Muscle layer of duodenum (tissue), 2 donors: ENCODE results near the gene ZBTB11.

Source experiments
- H3K27ac ChIP-seq: one replicate; pipeline ENCODE4 v1.7.0; 2013; ENCODE audit warnings: mild to moderate bottlenecking, low read length
- H3K27me3 ChIP-seq: one replicate; pipeline ENCODE4 v1.7.0; 2013; ENCODE audit warnings: low read depth, mild to moderate bottlenecking, control low read depth, low read length
- H3K36me3 ChIP-seq, 2 donors: one replicate each; pipeline ENCODE4 v1.7.0; 2013; ENCODE audit warnings: low read length in 2 of 2, control low read depth in 1 of 2, mild to moderate bottlenecking in 1 of 2; ENCODE audit not compliant: insufficient read depth in 2 of 2, control insufficient read depth in 1 of 2
- H3K4me1 ChIP-seq, 2 donors: one replicate each; pipeline ENCODE4 v1.7.0; 2013; ENCODE audit warnings: low read length in 2 of 2, mild to moderate bottlenecking in 2 of 2, control low read depth in 1 of 2, moderate library complexity in 1 of 2; ENCODE audit not compliant: insufficient read depth in 2 of 2, control insufficient read depth in 1 of 2
- H3K4me3 ChIP-seq, 2 donors: one replicate each; pipeline ENCODE4 v1.7.0; 2013; ENCODE audit warnings: low read length in 2 of 2, low read depth in 1 of 2, mild to moderate bottlenecking in 1 of 2
- H3K9me3 ChIP-seq, 2 donors: one replicate each; pipeline ENCODE4 v1.7.0; 2013; ENCODE audit warnings: low read length in 2 of 2, control low read depth in 1 of 2, mild to moderate bottlenecking in 1 of 2; ENCODE audit not compliant: control insufficient read depth in 1 of 2
- donor health status: healthy.

Gene ZBTB11, protein sequence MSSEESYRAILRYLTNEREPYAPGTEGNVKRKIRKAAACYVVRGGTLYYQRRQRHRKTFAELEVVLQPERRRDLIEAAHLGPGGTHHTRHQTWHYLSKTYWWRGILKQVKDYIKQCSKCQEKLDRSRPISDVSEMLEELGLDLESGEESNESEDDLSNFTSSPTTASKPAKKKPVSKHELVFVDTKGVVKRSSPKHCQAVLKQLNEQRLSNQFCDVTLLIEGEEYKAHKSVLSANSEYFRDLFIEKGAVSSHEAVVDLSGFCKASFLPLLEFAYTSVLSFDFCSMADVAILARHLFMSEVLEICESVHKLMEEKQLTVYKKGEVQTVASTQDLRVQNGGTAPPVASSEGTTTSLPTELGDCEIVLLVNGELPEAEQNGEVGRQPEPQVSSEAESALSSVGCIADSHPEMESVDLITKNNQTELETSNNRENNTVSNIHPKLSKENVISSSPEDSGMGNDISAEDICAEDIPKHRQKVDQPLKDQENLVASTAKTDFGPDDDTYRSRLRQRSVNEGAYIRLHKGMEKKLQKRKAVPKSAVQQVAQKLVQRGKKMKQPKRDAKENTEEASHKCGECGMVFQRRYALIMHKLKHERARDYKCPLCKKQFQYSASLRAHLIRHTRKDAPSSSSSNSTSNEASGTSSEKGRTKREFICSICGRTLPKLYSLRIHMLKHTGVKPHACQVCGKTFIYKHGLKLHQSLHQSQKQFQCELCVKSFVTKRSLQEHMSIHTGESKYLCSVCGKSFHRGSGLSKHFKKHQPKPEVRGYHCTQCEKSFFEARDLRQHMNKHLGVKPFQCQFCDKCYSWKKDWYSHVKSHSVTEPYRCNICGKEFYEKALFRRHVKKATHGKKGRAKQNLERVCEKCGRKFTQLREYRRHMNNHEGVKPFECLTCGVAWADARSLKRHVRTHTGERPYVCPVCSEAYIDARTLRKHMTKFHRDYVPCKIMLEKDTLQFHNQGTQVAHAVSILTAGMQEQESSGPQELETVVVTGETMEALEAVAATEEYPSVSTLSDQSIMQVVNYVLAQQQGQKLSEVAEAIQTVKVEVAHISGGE

DNA sequence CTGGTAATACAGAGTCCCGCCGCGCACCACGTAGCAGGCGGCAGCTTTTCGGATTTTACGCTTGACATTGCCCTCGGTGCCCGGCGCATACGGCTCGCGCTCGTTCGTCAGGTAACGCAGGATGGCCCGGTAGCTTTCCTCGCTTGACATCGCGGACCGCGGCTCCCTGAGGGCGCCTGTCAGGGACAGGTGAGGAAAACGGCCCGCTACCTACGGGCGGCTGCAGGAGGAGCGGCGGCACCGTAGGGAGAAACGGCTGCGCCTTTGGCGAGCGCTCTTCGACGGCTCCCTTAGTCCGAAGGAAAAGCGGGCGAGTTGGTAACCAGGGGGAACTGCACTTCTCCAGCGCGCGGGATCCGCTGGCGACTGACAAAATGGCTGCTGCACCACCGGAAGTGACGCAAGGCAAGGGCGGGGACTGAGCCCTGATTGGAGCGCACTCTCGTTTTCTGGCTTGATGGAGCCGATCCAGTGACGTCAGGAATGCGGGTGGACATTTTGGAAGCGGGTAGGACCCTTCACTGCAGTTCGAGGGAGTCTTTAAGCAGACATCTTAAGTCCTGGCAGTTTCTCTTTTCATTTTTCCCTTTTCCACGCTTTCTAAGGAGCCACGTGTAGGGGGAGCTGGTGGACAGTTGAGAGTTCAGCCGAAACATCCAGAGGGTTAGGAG is at the start of gene ZBTB11:
Gene ZBTB11 (minus strand): TSS at position 368 of the 671 bp plus-strand sequence. CDS start 218 bp downstream, at position 150.
- H3K27me3 ChIP-seq = no peaks in the 10 kb centered on the region
- no peaks in the 10 kb centered on the region for H3K9me3 ChIP-seq
- H3K4me1 ChIP-seq = peaks cover 9 to 23% of the 10 kb centered on the region in 2 donors
- H3K36me3 ChIP-seq = peaks cover 20 to 27% of the 10 kb centered on the region in 2 donors
- peak within 1 kb of the TSS; percentile 92 for H3K27ac ChIP-seq
- peak within 1 kb of the TSS; percentile 71 to 100 for H3K4me3 ChIP-seq

DNA sequence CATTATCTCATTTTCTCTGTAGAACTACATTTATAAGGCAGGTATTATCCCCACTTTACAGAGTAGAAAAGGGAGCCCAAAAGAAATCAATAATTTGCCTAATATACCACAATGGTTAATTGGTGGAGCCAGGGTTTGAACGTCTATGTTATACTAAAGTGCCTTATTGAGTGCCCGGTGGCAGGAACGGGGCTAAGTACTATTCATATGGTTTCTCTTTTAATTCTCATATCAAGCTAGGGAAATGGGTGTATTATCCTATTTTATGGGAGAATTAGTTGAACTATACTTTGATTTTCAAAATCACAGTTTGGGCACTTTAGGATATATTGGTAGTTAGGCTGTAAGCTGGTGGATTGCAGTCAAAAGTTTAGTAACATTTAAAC is 49.0 kb upstream of the ZBTB11 start:
- Histone ChIP-seq H3K27me3 (no peaks in the 10 kb centered on the region), H3K9me3 (no peaks in the 10 kb centered on the region), H3K4me1 (peaks cover 6 to 11% of the 10 kb centered on the region in 2 donors), H3K4me3 (peak overlapping the region; percentile 90 to 99), H3K36me3 (peaks cover 0 to 18% of the 10 kb centered on the region in 2 donors), H3K27ac (peak overlapping the region; percentile 87)

DNA sequence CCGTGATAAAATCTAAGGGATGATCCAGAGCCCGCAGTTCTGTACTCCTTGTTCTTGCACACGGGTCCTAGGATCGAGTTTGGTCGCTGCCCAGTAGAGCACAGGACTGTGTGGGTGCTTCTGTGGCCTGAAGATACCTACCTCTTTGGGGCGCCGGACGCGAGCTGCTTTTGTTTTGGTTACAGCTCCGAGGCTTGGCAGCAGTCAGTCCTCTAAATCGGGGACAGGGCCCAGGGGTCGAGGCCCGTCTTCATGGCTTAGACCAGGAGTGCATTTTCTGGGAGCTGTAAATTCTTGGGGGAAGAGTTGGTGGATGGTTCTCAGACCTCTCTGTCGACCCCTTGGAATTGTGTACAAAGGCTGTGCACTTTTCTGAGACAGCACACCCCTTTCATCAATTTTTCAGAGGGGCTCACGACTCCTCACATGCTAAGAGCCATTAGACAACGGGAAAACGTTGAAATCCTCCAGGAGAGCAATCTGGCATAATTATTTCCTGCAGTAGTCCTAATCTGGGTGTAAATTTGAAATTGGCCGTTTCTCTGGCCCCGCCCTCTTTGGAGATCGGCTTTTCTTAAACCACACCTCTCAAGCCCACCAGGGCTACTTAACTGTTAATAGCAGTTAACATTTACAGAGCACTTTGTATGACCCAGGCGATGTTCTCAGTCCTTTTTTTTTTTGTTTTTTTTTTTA is 48.4 kb upstream of the ZBTB11 start:
- Histone ChIP-seq H3K4me1 (peaks cover 6 to 11% of the 10 kb centered on the region in 2 donors), H3K9me3 (no peaks in the 10 kb centered on the region), H3K27ac (peak overlapping the region; percentile 87), H3K27me3 (no peaks in the 10 kb centered on the region), H3K36me3 (peaks cover 0 to 18% of the 10 kb centered on the region in 2 donors), H3K4me3 (peak overlapping the region; percentile 90 to 99)

DNA sequence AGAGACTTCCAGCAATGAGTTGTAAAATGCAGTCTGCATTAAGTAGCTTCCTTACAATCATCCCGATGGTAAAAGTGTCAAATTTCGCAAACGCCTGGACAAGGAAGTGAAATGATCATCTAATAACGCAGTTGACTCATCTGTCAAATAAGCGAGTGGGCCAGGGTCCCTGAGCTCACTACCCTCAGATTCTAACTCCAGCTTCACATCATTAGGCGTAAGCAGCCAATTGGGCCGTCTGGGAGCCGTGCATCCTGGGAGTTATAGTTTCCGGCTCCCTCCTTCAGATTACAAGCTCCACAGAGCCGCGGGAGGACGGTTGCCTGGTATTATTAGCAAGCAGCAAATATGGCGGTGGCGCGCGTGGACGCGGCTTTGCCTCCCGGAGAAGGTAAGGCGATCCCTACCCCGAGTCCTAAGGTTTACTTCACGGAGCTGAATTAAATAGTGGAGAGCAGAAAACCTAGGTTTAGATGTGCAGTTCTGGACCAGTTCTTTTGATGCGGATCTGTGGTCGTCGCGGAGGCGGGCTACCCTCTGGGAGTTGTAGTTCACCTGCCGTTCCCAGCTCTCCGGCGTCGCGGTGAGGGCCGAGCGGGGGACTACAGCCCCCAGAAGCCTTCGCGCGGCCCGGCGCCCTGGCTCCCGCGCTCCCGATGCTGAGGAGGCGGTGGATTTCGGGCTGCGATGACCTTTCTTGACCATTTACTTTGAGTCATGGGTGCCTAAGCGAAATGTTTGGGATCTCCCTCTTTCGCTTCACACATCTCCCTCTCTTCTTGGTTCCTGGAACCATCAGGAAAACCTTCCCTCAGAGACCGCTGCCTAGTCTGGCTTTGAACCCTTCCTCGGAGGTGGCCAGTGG is 47.6 kb upstream of the ZBTB11 start, which contains the start of gene CEP97:
Gene CEP97 (plus strand): TSS at position 286 of the 865 bp plus-strand sequence. CDS start 63 bp downstream, at position 349.
- peaks cover 0 to 15% of the 10 kb centered on the region in 2 donors for H3K36me3 ChIP-seq
- H3K27me3 ChIP-seq = no peaks in the 10 kb centered on the region
- no peaks in the 10 kb centered on the region for H3K9me3 ChIP-seq
- peak within 1 kb of the TSS; percentile 87 for H3K27ac ChIP-seq
- H3K4me3 ChIP-seq = peak within 1 kb of the TSS; percentile 90 to 99
- H3K4me1 ChIP-seq = peaks cover 6 to 11% of the 10 kb centered on the region in 2 donors

DNA sequence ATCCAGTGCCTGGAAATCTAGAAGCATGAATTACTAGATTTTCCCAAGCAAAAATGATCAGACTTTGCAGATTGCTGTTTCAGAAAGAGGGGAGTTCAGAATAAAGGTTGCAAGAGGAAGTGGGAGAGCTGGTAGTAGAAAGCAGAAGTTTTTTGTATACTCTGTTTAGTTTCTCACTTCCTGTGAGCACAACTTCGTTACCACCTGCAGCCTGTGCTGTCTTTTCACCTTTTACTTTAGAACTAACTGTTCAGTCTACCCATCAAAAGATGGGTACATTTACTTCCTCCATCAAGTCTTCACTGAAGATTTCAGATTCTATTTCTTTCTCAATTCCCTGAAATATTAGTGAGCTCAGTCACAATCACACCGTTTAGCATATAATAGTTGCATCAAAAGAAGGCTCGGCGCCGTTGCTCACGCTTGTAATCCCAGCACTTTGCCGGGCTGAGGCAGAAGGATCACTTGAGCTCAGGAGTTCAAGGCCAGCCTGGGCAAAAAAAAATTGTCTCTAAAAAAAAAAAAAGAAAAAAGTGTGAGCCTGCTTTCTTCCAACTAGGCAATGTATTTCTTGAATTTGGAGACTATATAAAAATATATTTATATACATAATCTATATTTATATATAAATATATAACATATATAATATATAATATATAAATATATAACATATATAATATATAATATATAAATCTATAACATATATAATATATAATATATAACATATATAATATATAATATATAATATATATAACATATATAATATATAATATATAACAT is 45.7 kb upstream of the ZBTB11 start:
- no peaks in the 10 kb centered on the region for H3K9me3 ChIP-seq
- no peaks in the 10 kb centered on the region for H3K36me3 ChIP-seq
- H3K4me1 ChIP-seq = peaks cover 6 to 11% of the 10 kb centered on the region in 2 donors
- H3K27ac ChIP-seq = no peak overlapping the region
- no peaks in the 10 kb centered on the region for H3K27me3 ChIP-seq
- H3K4me3 ChIP-seq = no peak overlapping the region

DNA sequence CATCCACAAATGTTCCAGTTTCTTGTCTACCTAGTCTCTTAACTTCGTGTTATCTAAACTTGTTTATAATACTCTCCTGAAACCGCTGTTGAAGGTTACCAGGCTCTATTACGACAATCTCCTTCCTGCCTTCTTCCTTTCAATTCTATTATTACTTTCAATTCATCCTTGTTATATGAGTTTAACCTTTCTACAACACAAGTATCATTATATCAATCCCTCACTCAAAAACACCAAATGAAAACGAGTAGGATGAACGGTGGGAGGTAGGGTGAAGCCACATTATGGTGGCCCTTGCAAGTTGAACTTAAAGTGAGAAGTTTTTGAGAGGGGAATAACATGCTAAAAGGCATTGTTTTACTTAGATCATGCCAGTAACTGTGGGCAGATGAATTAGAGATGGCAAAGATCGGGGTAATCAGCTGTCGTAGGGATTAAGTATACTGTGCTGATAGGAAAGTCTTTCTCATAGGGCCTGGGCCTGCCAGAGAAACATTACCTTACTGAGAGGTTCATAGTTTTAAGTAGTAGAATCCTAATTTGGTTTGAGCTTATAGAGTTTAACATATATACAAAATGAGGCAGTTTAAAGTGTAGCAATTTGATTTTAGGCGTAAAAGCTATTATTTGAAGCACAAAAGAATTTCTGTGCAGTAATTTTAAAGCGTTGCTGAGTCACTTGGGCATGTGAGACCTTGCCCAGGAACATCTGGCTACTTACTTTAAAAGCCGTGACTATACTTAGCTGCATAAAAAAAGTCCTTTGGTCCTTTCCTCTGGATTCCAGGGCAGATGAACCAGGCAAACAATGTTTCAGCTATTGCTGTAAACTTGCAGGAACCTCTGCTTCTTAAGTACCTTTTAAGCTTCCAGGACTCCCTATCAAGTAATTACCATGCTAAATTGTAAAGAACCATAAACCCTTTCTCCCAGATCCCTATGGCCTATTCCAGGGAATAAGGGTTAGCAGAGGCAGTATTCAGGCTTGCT is 44.2 kb upstream of the ZBTB11 start:
- no peaks in the 10 kb centered on the region for H3K9me3 ChIP-seq
- H3K4me1 ChIP-seq = peaks cover 6 to 9% of the 10 kb centered on the region in 2 donors
- H3K36me3 ChIP-seq = no peaks in the 10 kb centered on the region
- H3K27ac ChIP-seq = no peak overlapping the region
- no peaks in the 10 kb centered on the region for H3K27me3 ChIP-seq
- H3K4me3 ChIP-seq = no peak overlapping the region

DNA sequence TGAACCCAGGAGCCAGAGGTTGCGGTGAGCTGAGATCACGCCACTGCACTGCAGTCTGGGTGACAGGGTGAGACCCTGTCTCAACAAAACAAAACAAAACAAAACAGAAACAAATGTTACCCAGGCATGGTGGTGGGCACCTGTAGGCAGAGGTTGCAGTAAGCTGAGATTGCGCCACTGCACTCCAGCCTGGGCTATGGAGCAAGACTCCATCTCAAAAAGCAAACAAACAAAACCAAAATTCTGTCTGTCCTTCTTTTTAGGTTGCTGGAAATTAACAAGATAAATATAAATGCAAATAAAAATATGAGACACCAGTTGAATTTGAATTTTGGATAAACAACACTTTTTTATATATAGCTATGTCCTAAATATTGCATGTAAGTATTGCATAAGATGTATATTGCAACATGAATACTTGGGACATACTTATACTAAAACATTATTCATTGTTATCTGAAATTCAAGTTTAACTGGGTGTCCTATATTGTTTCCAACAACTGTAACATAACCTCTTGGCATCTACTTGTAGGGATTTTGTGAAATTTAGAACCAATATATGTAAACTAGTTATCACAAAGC is 42.8 kb upstream of the ZBTB11 start:
- H3K36me3 ChIP-seq = no peaks in the 10 kb centered on the region
- H3K9me3 ChIP-seq = no peaks in the 10 kb centered on the region

DNA sequence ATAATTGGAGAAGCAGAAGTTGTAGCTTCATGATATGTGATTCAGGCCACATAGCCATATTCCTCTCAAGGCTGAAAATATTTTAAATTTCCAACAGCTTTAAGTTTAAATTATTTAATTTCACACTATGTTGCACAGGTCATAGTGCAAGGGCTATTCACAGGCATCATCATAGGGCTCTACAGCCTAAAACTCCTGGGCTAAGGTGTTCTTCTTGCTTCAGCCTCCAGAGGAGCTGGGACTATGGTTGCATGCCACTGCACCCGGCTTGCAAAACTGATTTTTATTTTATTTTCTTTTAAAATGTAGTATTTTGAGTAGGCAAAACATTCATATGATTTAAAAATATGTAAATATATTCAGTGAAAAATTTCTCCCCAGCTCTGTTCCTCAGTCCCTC is 41.5 kb upstream of the ZBTB11 start:
- Histone ChIP-seq H3K27me3 (no peaks in the 10 kb centered on the region), H3K4me3 (no peak overlapping the region), H3K4me1 (no peaks in the 10 kb centered on the region), H3K36me3 (no peaks in the 10 kb centered on the region), H3K9me3 (no peaks in the 10 kb centered on the region), H3K27ac (no peak overlapping the region)

More for the DNA sequence above, 42.8 kb upstream of the ZBTB11 start:
- no peak overlapping the region for H3K4me3 ChIP-seq
- H3K27me3 ChIP-seq = no peaks in the 10 kb centered on the region
- no peaks in the 10 kb centered on the region for H3K4me1 ChIP-seq
- H3K27ac ChIP-seq = no peak overlapping the region
